HG03175 (cell line): Measurements from ENCODE around the gene PCP4L1.
A peak's percentile ranks its signal among the peaks of the same experiment; 100 is the strongest.

Source experiments
- ATAC-seq: cut with Tn5 transposase; IDR thresholded peaks from one replicate; pipeline ENCODE4 v1.9.1; 2021; ENCODE audit warnings: mild to moderate bottlenecking, moderate library complexity; ENCODE audit not compliant: unreplicated experiment

The PCP4L1 gene

DNA sequence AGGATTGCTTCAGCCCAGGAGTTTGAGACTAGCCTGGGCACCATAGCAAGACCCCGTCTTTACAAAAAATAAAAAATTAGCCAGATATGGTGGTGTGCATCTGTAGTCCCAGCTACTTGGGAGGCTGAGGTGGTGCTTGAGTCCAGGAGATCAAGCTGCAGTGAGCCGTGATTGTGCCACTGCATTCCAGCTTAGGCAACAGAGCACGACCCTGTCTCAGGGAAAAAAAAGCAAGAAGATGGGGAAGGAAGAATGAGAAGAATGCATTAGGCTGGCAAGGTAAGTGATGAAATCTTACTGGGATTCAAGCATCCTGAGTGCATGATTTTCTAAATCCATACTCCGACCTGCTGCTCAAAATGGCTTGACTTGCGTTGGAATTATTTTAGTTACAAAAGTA, 6.8 kb downstream of the PCP4L1 start:
- no peak for ATAC-seq

DNA sequence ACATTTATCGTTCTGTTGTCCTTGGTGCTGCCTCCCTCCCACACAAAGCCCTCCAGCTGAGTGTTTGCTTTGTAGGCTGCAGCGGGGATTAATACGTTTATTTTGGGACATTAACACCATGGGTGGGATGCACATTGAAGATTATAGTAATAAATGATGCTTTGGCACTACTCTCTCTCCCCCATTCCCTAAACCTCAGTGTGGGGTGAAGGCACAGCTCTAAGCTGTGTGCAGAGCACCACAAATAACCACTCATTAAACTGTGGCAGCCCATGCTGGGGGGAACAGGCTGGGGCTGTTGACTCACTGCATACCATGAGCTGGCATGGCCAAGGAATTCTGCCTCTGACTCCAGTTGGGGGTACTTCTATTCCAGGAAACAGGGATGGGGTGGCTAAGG, 7.7 kb downstream of the PCP4L1 start:
- ATAC-seq, result no peak

DNA sequence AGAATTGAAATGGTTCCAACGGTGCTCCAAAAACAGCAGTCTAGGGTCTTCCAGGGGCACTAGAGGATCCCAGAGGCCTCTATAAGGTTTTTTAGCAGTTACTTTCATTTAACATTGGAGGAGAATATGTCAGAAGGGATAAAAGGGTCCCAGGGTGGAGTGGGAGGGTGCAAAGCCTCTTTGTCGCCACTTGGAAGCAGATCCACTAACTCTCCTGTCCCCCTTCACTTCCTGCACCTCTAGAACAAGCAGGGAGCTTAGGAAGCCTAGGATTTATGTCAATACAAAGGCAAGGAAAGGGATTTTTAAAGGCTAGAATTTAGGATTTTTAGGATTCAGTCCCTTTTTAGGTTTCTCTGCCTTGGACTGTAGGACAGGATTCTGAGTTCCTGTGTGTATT, 8.3 kb downstream of the PCP4L1 start:
- ATAC-seq, result no peak

DNA sequence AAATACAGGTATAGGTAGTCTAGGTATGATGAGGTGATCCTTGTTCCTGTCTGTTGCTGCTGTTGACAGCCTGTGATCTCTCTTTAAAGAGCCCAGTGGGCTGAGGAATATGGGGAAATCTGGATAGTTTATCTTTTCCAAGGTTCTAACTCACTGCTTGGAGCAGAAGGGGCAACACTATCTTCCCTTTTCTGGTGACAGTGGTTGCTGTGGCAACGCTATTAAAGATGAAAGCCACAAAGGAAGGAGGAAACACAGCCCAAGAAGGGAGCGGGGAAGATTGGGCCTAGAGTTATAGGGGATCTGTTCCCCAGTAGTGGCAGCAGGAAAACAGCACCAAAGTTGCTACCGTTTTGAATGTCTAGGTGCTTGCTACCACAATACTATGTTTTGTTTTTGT, 8.8 kb downstream of the PCP4L1 start:
- ATAC-seq, result no peak

DNA sequence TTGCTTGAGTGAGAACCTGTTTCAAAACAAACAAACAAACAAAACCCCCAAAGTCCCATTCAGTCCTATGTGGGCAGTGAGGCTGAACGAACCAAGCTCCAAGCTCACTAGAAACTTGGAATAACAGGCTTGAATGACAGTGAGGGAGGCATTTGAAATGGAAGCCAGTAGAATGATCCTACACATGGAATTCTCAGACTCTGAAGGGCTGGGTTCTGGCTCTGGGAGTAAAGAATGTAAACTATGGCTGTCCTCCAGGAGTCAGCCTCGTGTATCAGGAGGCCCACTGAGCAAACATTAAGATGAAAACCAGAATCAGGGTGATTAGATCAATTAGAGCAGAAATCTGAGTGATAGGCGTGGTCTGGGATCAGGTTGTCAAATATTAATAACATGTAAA, 14.9 kb downstream of the PCP4L1 start:
- ATAC-seq, result no peak

DNA sequence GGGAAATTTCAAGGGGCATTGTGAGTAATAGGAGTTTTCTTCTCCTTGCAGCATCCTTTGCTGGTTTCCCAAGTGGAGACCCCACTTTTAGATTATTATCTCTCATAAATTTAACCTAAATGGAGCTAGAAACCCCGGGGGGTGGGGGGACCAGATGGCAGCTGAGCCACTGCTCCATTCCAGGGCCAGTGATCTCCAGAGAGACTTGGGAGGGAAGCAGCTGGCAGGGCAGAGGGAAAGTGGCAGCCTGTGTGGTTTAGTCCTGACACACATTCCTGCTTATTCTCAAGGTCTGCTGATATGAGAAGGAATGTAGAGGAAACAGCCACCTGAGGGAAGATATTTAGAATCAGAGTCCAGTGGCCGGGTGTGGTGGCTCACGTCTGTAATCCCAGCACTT, 16.3 kb downstream of the PCP4L1 start:
- no peak for ATAC-seq

DNA sequence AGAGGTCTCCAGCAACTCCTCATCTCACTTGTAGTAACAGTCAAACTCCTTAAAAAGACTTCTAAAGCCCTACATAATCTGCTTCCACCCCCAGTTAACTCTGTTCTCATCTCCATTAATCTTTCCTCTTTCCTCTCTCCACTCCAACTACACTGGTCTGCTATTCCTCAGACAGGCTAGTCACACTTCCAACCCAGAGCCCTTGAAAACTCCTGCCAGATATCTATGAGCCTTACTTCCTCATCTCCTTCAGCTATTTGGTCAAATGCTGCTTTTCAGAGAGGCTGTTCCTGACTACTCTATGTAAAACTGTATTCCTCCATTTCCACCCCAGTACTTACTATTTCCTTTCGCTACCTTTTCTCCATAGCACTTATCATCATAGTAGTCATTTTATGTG, 24.4 kb downstream of the PCP4L1 start:
- ATAC-seq, result no peak

DNA sequence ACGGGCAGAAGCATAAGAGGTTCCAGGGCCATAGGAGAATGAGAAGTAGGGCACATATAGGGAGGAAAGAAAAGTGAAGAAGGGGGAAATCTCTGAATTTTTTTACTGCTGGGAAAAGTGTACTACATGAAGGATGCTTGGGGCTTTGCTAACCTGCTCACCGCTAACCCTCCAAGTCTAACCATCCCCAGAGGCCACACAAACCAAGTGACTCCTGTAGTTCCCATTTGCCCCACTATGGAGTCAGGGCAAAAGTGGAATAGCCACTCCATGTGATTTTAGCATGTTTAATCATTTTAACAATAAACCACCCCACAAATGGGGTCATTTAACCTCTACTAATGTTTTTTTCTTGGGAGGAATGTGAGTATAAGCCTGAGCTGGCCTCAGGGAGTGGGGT, 26.6 kb downstream of the PCP4L1 start:
- no peak for ATAC-seq

DNA sequence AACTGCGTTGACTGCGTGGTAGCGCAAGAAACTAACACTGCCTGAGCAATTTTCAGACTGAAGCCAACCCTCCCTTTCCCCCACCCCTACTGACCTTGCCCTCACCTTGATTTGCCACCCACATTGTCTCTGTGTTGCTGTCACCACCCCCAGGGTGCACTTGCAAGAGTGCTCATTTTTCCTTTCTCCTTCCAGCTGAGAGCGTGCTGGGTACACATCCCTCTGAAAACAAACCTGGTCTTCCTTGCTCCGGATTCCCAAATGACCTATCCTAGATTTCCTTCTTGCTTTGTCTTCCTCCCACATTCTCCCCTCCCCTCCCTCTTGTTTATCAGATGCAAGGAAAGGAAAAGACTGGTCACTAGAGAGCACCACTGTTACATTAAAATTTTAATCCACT, 27.0 kb downstream of the PCP4L1 start:
- ATAC-seq, result no peak

DNA sequence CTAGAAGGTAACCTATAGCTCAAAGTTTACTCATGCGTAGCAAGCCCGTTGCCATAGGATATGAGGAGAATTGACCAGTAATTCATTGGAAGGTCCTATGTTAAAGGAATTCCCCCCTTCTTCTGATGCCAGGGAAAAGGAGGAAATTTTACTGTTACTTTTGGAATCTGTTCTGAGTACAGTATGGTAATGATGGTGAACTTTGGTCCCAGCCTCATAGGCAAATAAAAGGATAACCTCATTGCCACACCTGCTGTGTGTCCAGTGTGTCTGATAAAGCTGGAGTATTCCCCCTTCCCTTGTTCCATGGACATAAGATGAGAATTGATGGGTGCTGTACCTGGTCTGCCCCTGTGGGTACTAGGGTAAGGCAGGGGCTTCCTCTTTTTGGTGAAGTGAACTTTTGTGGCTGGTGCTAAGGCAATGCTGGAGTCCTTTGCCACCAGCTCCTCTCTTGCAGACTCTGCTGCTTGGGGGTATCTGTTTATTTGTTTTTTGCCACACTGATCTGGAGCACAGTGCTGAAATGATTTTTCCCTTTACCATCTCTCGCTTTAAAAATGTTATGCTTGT, 29.0 kb downstream of the PCP4L1 start:
- no peak for ATAC-seq

DNA sequence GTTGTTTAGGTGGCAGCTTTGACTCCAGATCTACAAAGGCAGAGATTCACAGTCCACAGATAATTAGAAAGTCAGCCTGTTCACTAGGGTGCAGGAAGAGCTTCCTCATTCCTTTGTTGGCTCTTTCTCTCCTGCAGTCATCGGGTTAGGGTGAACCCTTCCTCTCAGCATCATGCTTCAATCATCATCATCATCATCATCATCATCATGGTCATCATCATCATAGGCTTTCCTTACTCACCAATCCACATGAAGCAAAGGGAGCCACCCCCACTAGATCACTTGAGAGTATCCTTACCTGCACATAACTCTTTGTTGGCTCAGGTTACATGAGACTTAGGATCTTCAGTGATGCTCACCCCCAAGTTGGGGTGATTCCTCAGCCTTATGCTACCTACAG, 32.2 kb downstream of the PCP4L1 start:
- no peak for ATAC-seq

DNA sequence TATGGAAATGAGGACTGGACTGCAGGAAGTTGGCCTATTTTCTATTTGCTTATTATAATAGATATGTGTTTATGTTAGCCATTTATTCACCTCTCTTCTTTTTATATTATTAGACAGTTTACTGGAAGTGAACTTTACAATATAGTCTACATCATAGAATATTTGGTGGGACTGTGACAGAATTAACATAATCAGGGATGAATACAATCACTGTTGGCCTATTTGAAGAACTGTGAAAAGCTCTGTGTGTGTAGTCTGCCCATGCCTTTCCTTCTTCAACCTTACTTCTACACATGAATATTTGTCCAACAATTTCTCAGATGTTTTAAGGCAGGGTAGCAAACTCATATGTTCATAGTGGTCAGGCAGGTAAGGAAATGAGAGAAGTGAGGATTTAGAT, 38.9 kb downstream of the PCP4L1 start:
- ATAC-seq, result no peak

DNA sequence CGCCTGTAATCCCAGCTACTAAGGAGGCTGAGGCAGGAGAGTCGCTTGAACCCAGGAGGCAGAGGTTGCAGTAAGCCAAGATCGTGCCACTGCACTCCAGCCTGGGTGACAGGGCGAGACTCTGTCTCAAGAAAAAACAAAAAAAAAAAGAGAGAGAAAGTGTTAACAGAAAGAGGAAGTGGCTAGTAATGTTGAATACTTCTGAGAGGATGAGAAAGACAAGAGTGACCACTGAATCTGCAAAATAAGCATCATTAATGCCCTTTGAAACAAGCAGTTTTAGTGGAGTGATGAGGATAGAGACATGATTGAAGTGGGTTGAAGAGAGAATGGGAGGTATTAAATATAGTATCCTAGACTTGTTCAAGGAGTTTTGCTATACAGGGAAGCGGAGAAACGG, 39.6 kb downstream of the PCP4L1 start:
- peak; percentile 62 for ATAC-seq

DNA sequence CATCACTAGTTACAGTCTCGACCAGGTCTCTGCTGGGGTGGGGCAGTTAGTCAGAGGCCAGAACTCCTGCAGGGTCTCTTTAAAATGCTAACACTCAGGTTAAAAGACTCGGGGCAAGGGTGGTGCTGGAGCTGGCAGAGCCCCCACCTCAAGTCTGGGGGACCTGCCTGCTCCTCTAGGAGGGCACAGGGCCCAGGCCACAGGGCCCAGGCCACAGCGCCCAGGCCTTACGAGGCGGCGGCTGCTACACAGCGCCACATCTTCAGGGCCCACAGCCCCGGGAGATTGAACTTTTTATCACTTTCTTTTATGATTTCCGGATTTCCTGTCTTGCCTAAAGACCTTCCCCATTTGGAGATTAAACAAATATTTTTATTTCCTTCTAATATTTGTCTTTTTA, 40.8 kb downstream of the PCP4L1 start:
- ATAC-seq, result no peak

DNA sequence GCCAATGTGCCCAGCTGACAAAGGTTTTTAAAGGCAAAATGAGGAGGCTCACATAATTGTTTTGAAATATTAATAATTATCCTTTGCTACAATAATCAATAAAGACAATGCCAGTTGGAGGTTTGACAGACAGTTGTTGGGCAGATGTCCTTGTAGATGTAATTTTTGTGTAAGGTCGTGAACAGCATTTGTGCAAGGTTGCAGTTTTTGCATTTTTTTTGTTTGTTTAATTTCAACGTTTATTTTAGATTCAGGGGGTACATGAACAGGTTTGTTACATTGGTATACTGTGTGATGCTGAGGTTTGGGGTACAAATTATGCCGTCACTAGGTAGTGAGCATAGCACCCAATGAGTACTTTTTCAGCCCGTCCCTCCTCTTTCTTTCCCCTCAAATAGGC, 41.9 kb downstream of the PCP4L1 start:
- ATAC-seq, result no peak

DNA sequence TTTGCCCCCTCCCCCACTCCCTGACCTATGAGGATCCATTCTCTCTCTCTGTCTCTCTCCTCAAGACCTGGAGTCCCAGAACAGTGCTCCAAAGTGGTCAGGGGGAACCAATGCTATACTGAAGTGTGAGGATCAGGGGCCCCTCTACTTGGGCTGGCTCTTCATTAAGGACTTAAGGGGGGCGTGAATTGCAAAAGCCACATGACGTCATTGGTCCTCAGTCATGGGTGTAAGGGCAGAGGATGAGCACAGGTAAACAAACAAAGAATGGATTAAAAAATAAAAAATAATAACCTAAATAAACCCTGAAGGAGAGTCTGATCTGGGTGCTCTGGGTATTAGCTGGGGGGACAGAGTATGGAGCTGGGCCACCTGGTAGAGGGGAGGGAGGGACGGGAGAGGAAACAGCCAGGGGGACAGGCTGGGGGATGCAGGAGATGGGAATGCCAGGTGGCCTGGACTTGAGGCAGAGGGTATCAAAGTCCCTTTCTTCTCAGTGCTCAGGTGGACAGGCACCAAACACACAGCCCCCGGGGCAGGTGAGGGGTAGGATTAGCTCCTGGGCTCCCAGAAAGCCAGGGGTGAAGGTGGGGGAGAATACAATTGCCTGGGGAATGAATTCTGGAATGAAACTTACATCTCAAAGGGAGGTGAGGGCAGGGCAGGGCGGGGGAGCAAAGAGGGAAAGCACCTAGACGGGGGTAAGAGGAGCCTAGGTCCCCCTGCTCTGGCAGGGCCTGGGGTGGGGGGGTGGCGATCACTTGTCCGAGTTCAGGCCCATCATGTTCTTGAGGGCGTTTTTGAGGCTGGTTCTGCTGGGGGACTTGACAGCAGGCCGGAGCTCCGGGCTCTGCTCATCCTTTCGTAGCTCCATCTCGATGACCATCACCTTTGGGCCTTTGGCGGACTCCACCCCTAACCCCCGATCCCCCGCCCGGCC, 46.7 kb downstream of the PCP4L1 start:
- no peak for ATAC-seq

DNA sequence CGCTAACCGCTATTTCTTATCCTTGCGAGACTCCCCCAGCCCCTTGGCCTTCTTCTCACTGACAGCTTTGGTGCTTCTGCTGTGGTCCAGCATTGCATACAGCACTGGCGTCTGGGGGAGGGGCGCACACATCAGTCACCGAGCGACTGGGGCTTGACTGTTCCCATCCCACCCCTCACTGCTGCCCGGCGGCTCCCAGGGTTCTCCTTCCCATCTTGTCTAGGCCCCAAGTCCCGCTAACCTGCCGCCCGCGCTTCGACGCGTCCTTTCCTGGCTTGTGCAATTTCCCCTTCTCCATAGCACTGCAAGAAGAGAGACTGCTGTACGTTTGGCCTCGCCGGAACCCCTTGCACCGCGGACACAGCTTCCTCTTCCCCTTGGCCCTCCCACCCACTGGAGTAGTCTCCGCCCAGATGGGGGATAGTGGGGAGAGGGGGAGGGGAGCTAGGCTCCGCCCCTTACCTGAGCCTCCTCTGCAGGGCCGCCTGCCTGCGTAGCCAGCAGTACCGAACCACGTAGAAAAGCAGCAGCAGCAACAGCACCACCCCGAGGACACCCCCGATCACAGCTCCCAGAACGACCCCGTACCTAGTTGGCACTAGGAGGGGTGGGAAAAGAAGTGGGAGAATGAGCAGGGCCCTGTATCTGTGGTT, 47.4 kb downstream of the PCP4L1 start:
- peak; percentile 75 for ATAC-seq

DNA sequence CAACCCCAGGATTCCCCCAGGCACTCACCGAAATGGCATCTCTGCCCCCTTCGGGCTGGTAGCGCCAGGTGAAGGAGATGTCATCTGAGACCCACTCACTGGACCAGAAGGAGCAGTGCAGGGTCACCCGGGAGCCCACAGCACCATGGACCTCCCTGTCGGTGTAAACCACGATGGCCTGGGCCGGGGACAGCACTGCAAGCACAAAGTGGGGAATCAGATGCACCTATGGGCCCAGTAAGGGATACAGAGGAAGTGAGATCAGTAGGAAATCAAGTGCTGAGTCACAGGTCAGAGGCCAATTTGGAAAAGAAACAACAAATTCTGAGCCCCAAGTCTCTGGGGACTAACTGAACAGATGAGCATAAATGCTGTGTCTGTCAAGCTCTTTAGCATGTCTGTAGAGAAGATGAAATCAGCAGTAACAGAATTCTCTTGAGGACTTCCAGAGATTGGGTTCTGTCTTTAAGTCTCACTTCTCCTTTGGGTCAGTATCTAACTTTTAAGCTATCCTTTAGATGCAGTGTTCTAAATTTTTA, 48.8 kb downstream of the PCP4L1 start:
- no peak for ATAC-seq

DNA sequence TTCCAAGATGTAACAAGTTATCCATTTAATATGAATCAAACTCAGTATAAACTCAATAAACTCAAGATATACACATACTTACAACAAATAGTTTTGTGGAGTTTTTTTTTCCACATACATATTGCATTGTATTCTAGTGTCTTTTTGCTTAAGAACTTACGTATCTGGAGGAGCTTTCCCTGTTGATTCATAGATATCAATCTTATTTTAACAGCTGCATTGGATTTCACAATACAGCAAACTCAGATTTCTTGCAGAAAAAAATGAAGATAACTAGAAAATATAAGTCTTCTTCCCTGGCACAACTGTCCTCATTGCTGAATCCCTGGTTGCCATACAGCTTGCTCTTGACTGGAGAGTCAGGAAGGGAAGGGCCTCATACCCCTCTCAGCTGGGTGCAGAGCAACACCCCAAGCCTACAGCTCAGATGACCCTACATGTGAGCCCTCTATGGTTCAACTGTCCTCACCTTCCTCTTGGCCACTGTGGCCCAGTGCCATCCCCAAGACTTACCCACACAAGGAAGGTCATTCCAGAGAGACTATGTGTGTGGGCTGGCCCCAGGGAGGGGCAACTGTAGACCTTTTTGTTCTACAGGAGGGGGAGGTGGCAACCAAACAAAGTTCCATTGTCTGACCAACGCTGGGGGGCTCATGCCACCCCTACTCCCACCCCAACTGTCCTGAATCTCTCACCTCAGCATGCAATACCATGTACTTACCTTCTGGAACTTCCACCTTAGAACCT, 49.5 kb downstream of the PCP4L1 start:
- ATAC-seq, result no peak

DNA sequence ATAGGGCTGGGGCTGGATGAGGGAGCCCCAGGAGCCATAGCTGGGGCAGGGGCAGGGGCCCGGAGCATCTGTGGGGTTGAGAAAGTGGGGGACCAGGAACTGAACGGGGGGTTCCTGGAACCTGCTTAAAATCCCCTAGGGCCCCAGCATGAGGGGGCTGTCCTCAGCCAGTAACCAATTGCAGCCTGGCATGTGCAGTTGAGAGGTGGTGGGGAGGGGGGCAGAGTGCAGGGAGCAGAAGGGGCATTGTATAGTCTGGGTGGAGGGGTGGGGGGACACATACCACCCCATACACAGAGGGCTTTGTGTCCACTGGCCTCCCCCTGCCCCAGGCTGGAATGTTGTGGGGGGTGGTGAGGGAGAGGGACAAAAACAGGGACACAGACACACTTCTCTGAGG, 51.3 kb downstream of the PCP4L1 start, which contains the start of gene MPZ:
TSS of gene MPZ (minus strand) at position 101 of the 400 bp plus-strand sequence. CDS start at position 38, 63 bp downstream.
- ATAC-seq, result no peak

DNA sequence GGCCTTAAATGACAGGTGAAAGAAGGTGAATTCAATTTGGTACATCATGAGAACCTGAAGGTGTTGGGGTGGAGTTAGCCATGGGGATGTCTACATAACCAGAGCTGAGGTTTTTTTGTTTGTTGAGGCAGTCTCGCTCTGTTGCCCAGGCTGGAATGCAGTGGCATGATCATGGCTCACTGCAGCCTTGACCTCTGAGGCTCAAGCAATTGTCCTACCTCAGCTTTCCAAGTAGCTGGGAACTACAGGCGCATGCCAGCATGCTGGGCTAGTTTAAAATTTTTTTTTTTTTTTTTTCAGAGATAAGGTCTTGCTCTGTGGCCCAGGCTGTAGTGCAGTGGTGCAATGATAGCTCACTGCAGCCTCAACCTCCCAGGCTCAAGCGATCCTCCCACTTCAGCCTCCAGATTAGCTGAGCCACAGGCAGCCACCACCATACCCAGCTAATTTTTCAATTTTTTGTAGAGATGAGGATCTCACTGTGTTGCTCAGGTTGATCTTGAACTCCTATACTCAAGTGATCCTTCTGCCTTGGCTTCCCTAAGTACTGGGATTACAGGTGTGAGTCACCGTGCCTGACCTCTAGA, 53.1 kb downstream of the PCP4L1 start:
- ATAC-seq, result no peak
